Muscle layer of duodenum (tissue), 2 donors: ENCODE data around the gene CGGBP1.

Experiments
- H3K27ac ChIP-seq: one replicate; pipeline ENCODE4 v1.7.0; 2013; ENCODE audit warnings: mild to moderate bottlenecking, low read length
- H3K27me3 ChIP-seq: one replicate; pipeline ENCODE4 v1.7.0; 2013; ENCODE audit warnings: low read depth, mild to moderate bottlenecking, control low read depth, low read length
- H3K36me3 ChIP-seq, 2 donors: one replicate each; pipeline ENCODE4 v1.7.0; 2013; ENCODE audit warnings: low read length in 2 of 2, control low read depth in 1 of 2, mild to moderate bottlenecking in 1 of 2; ENCODE audit not compliant: insufficient read depth in 2 of 2, control insufficient read depth in 1 of 2
- H3K4me1 ChIP-seq, 2 donors: one replicate each; pipeline ENCODE4 v1.7.0; 2013; ENCODE audit warnings: low read length in 2 of 2, mild to moderate bottlenecking in 2 of 2, control low read depth in 1 of 2, moderate library complexity in 1 of 2; ENCODE audit not compliant: insufficient read depth in 2 of 2, control insufficient read depth in 1 of 2
- H3K4me3 ChIP-seq, 2 donors: one replicate each; pipeline ENCODE4 v1.7.0; 2013; ENCODE audit warnings: low read length in 2 of 2, low read depth in 1 of 2, mild to moderate bottlenecking in 1 of 2
- H3K9me3 ChIP-seq, 2 donors: one replicate each; pipeline ENCODE4 v1.7.0; 2013; ENCODE audit warnings: low read length in 2 of 2, control low read depth in 1 of 2, mild to moderate bottlenecking in 1 of 2; ENCODE audit not compliant: control insufficient read depth in 1 of 2
- donor health status: healthy.

The CGGBP1 gene

DNA sequence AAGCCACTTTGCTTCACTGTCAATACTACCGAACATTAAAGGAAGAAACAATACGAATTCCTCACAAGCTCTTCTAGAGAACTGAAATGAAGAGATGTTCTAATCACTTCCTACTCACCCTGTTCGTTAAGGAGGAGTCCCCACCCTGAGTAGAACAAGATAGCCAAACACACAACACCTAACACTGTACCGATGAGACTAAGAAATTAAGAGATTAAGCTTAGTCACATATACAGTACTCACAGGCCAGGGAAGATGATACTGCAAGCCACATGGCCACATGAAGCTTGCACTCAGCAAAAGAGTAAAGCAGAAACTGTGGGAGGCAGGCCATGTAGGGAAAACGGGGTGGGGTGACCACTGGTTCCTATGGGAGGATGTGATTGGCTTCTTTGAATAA lies 48.0 kb downstream of the CGGBP1 start:
- Histone ChIP-seq H3K4me1 (no peaks in the 10 kb centered on the region), H3K9me3 (no peaks in the 10 kb centered on the region), H3K27ac (no peak overlapping the region), H3K36me3 (no peaks in the 10 kb centered on the region), H3K27me3 (no peaks in the 10 kb centered on the region), H3K4me3 (no peak overlapping the region)

DNA sequence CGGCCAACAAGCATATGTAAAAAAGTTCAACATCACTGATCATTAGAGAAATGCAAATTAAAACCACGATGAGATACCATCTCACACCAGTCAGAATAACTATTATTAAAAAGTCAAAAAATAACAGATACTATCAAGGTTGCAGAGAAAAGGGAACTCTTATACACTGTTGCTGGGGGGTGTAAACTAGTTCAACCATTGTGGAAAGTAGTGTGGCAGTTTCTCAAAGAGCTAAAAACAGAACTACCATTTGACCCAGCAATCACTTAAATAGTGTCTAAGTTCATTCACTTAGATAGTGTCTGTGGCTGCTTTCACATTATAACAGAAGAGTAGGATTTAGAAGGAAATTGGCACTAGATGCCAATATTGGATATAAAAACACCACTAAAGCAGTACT lies 49.7 kb downstream of the CGGBP1 start:
- no peaks in the 10 kb centered on the region for H3K36me3 ChIP-seq
- no peaks in the 10 kb centered on the region for H3K27me3 ChIP-seq

DNA sequence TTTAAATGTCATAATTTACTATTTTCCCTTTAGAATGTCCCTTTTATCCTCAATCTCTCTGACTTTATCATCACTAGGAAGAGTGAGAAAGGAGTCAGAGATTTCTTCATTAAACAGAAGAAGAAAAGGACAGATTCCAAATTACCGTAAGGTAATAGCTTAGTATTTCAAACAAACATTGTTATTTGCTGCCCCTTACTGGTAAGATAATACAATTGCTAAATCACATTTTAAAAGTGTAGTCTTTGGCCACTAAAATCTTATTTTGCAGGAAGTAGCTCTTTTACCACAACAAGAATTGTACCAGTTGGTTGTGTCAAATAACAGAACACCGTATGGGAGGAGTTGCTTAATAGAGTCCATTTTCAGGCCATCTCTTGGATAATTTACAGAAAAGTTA lies 53.7 kb downstream of the CGGBP1 start:
- H3K4me1 ChIP-seq, result no peaks in the 10 kb centered on the region
- H3K27me3 ChIP-seq, result no peaks in the 10 kb centered on the region
- H3K27ac ChIP-seq, result no peak overlapping the region
- no peaks in the 10 kb centered on the region for H3K36me3 ChIP-seq
- no peak overlapping the region for H3K4me3 ChIP-seq
- no peaks in the 10 kb centered on the region for H3K9me3 ChIP-seq

More for the DNA sequence above, 49.7 kb downstream of the CGGBP1 start:
- no peak overlapping the region for H3K27ac ChIP-seq
- H3K4me3 ChIP-seq, result no peak overlapping the region
- no peaks in the 10 kb centered on the region for H3K4me1 ChIP-seq
- no peaks in the 10 kb centered on the region for H3K9me3 ChIP-seq

GRCh38 chr3:88003115-88003755 lies 55.6 kb downstream of the CGGBP1 start:
- Histone ChIP-seq H3K36me3 (no peaks in the 10 kb centered on the region), H3K4me3 (no peak overlapping the region), H3K27me3 (no peaks in the 10 kb centered on the region), H3K27ac (no peak overlapping the region), H3K9me3 (no peaks in the 10 kb centered on the region), H3K4me1 (no peaks in the 10 kb centered on the region)

DNA sequence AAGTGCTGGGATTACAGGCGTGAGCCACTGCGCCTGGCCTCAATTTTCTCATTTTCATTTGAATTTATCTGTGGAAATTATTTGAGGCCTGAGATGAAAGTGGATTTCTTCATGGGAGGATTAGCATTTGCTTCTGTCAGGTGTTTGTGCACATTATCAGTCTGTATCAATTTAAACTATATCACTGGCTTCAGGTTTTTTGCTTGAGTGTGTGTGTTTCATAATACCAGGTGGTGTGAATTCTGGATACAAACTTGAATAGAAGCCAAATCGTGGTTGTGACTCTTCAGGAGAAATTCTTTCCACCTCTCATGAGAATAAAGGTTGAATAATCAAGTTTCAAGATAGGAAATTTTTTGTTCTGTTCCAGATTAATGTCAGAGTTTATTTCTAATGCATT lies 56.4 kb downstream of the CGGBP1 start:
- Histone ChIP-seq H3K4me1 (no peaks in the 10 kb centered on the region), H3K27me3 (no peaks in the 10 kb centered on the region), H3K27ac (no peak overlapping the region), H3K36me3 (no peaks in the 10 kb centered on the region), H3K9me3 (no peaks in the 10 kb centered on the region), H3K4me3 (no peak overlapping the region)
